DMS153 (cell line): ENCODE results near the gene TTC21A.
A peak's percentile ranks its signal among the peaks of the same experiment; 100 is the strongest.
"Not testable (repeated sequence)": the region's sequence is repeated elsewhere in the genome, so short reads cannot be mapped to it uniquely, and the experiment has no call there.

Experiments used
- DNase-seq: peaks from one replicate; lab custom pipeline; 2025; lab: John Stamatoyannopoulos, UW

TTC21A gene

GRCh38 chr3:39150803-39151631 lies 43.5 kb downstream of the TTC21A start:
- no peak for DNase-seq

- no peak for DNase-seq
Observed at GRCh38 chr3:39153977-39154279, 46.4 kb downstream of the TTC21A start.

DNA sequence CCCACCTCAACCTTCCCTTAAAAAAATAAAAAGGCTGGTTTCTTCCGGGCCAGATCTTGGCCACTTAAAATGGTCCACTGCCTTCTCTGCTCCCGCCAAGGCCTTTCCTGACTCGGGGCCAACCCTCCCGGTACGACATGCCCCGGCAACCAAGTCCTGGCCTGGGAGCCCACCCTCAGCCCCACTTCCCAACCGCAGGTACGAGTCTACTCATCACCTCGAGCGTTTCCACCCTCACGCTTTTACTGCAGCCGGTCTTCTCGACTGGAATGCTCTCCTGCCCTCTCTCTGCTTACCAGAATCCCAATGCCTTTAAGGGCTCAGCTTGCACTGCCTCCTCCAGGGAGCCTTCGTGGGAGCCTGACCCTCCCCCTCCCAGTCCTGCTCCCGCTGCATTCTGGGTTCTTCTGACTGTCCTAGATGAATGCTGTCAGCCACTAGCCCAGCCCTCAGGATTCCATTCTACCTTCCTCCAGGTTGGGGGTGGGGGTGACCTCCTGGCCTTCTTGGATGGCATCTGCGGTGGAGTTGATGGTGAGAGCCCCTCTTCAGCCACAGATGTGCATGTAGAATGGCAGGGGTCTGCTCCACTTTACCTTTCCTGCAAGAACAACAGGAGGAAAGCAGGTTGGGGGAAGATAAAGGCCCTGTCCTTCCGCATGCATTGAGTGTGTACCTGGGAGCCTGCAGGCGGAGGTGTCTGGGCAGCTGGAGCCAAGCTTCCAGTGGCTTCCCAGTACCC lies 47.0 kb downstream of the TTC21A start:
- no peak for DNase-seq

GRCh38 chr3:39156421-39156820 lies 48.9 kb downstream of the TTC21A start:
- no peak for DNase-seq

- no peak for DNase-seq
Observed at GRCh38 chr3:39157359-39157758, 49.9 kb downstream of the TTC21A start.

- no peak for DNase-seq
Observed at GRCh38 chr3:39158148-39158715, 50.8 kb downstream of the TTC21A start.

GRCh38 chr3:39164414-39164813 lies 56.9 kb downstream of the TTC21A start:
- no peak for DNase-seq

DNA sequence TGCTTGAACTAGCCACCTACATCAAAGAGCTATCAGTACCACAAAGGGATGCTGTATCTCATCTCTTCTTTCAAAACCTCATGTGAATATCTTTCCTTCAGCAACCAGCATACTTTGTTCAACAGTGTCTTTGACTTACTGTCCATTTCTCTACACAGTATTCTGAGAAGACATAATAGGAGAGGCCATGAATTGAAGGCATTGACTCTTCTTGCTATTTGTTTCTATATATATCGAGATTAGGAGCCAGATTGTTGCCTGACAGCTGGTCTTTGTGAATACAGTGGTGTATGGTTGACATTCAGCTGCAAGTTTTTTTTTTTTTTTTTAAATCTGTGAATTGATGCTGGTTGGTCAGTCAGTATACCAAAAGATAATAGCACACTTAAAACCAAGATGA lies 58.0 kb downstream of the TTC21A start:
- no peak for DNase-seq

DNA sequence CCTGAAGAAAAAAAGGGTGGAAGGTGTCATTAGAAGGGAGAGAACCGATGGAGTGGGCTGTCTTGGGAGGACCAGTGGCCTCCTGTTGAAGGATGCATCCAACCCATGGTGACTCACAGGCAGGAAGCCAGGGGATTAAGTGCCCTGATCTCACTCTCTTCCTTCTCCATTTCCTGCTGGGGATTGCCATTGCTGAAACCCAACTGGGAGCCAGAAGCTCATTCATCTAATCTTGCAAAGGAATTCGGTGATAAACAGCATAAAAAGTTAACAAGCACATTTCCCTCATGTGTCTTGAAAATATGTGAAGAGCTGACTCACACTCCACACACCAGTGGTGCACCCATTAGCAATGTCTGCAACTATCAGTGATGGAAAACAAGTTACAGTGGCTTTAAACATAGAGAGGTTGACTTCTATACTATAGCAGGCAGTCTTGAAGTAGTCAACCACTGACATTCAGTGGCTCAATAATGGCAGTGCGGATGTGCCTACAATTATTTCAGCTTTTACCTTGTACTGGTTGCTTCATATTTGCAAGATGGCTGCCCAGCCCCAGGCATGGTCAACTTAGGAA lies 58.7 kb downstream of the TTC21A start:
- DNase-seq, result no peak

DNA sequence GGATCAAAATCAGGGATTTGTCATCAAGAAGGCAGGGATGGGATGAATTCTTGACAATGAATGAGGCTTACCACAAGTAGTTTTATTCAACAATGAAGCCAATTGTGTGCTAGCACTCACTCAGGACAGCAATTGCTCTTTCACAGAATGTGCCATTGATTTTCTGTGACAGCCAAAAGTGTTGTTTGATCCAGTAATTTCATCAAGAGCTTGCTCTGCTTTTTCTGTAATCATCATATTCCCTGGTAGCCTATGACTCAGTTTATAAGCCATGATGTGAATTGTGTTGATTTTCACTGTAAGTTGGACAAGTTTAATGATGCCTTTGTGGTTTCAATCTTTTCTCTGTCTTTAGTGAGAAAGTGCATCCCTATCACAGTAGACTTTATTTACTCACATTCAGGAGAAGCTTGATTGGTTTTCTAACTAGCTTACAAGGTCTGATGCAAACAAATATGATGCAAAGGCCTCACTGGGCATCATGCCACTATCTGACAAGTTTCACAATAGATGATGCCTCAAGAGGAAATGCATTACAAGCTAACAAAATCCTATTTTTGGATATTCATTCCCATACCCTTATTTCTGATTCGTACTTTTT lies 59.6 kb downstream of the TTC21A start:
- no peak for DNase-seq

- no peak for DNase-seq
Observed at GRCh38 chr3:39168156-39168780, 60.8 kb downstream of the TTC21A start.

DNA sequence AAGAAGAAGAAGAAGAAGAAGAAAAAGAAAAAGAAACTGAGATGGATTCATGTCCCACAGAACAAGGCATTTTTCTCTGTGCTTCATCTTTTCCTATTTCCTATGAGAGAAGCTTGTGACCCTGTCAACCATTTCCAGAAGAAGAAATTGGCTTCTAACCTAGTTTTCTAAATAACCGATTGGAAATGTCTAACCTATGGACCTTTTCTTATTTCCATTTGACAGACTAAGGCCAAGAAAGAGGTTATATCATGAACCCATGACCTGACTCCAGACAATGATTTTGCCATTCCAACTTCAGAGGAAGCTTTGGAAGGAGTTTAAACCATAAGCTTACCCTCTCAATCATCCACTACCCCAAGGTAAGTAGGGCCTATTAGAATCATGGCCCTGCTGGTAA lies 62.2 kb downstream of the TTC21A start:
- DNase-seq, result no peak

GRCh38 chr3:39170461-39170860 lies 63.0 kb downstream of the TTC21A start:
- no peak for DNase-seq

GRCh38 chr3:39170877-39171276 lies 63.4 kb downstream of the TTC21A start:
- not testable (repeated sequence) for DNase-seq

- DNase-seq, result no peak
Observed at GRCh38 chr3:39171860-39172259, 64.4 kb downstream of the TTC21A start.

DNA sequence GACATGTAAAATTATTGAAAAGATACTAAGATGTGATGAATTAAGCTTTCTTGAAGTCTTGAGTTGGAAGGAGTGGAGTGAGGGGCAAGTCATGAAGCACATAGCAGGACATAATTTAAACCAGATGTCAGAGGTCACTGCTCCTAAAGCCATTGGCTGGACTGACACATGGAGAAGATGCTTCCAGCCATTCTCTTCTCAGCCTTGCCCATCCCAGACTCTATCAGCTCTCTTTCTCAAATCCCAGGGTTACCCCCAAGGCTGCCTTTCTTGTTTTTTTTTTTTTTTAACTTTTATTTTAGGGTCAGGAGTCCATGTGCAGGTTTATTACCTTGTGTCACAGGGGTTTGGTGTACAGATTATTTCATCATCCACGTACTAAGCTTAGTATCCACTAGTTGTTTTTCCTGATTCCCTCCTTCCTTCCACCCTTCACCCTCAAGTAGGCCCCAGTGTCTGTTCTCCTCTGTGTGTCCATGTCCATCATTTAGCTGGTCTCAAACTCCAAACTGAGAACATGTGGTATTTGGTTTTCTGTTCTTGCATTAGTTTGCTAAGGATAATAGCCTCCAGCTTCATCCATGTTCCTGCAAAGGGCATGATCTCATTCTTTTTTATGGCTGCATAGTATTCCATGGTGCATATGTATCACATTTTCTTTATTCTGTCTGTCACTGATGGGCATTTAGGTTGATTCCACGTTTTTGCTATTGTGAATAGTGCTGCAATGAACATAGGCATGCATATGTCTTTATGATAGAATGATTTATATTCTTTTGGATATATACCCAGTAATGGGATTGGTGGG lies 66.0 kb downstream of the TTC21A start:
- no peak for DNase-seq

DNA sequence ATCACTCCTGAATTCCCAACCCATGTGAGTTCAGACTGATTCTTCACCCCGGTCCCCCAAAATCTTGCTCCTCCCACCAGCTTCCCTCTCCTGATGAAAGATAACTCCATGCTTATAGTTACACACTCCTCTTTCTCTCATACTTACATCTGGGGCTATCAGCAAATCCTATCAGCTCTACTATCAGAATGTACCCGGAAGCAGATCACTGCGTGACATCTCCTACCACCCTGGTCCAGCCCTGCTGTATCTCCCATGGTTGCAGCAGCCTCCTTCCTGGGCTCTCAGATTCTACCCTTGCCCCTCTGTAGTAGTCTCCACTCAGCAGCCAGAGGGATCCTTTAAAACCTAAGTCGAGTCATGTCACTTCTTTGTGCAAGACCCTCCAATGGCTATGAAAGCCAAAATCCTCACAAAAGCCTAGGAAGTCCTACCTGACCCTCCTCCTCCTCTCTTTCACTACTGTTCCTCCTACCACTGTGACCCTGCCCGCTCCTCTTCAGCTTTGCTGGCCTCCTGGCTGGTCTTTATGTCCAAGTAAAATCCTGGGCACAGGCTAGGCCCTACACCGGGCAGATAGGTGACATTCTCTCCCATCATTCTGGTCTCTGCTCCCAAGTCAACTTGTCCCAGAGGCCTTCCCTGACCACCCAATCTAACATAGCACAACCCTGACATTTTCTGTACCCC lies 68.7 kb downstream of the TTC21A start:
- no peak for DNase-seq

- peak; percentile 14 for DNase-seq
Observed at GRCh38 chr3:39177708-39178332, 70.3 kb downstream of the TTC21A start.

DNA sequence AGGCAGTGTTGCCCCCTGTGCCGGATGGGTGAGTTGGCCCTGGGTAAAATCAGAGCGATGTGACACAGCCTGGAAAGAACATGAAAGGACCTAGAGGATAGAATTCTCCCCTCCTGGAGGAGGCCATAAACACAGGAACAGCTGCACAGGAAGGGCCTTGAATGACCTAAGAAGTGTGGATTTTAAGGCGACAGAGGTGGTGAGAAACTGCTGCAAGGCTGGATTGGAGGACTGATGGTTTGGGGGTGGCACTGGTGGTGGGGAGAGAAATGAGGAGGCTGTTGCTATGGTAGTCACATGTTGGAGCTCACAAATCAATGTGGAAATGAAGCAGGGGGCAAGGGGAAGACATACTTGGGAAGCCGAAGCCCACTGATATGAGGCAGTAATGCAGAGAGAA lies 71.1 kb downstream of the TTC21A start:
- DNase-seq, result no peak

DNA sequence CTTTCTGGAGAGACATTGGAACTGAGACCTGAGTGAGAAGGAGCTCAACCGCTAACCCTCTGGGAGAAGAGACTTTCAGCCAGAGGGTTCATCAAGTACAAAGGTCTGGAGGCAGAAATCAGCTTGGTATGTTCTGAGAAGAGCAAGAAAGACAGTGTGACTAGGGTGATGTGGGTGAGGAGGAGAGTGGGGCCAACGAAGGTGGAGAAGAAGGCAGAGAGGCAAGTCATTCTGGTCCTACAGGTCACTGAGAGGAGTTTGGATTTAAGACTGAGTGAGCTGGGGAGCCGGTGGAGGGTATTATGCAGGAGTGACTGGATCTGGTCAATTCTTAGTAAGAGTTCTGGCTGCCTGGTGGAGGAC lies 72.7 kb downstream of the TTC21A start:
- no peak for DNase-seq
